Measurements from ENCODE around the gene RAX2.

RAX2 gene

GRCh38 chr19:3785451-3785937 lies 13.5 kb upstream of the RAX2 start:
- Histone ChIP-seq H3K36me3 (ENCODE audit: insufficient read depth, low read length) (no peaks in the 10 kb centered on the region), H3K27ac (ENCODE audit: low read depth, low read length) (no peak overlapping the region), H3K4me1 (ENCODE audit: control insufficient read depth, insufficient read depth, low read length, unreplicated experiment) (no peaks in the 10 kb centered on the region), H2AFZ (ENCODE audit: low read length, unreplicated experiment) (no peak overlapping the region), H3K79me2 (ENCODE audit: control insufficient read depth, insufficient read depth, low read length, unreplicated experiment) (no peaks in the 10 kb centered on the region), H3K27me3 (ENCODE audit: insufficient read depth, low read length) (peaks cover 29% of the 10 kb centered on the region), H3K4me3 (ENCODE audit: low read depth, low read length) (peak overlapping the region; percentile 37; the same call in 1 of the 2 replicates)

- Histone ChIP-seq H3K36me3 (ENCODE audit: insufficient read depth, low read length) (no peaks in the 10 kb centered on the region), H3K4me1 (ENCODE audit: control insufficient read depth, insufficient read depth, low read length, unreplicated experiment) (no peaks in the 10 kb centered on the region), H3K27ac (ENCODE audit: low read depth, low read length) (no peak overlapping the region), H3K79me2 (ENCODE audit: control insufficient read depth, insufficient read depth, low read length, unreplicated experiment) (no peaks in the 10 kb centered on the region), H2AFZ (ENCODE audit: low read length, unreplicated experiment) (no peak overlapping the region), H3K4me3 (ENCODE audit: low read depth, low read length) (peak overlapping the region; percentile 37; the same call in 1 of the 2 replicates), H3K27me3 (ENCODE audit: insufficient read depth, low read length) (peaks cover 25% of the 10 kb centered on the region)
These were observed 12.8 kb upstream of the RAX2 start for GRCh38 chr19:3784607-3785450.

- no peak overlapping the region for H2AFZ ChIP-seq (ENCODE audit: low read length, unreplicated experiment)
- H3K79me2 ChIP-seq (ENCODE audit: control insufficient read depth, insufficient read depth, low read length, unreplicated experiment), result no peaks in the 10 kb centered on the region
- no peak overlapping the region for H3K27ac ChIP-seq (ENCODE audit: low read depth, low read length)
- no peak overlapping the region for H3K4me3 ChIP-seq (ENCODE audit: low read depth, low read length)
- peaks cover 23% of the 10 kb centered on the region for H3K27me3 ChIP-seq (ENCODE audit: insufficient read depth, low read length)
- no peaks in the 10 kb centered on the region for H3K4me1 ChIP-seq (ENCODE audit: control insufficient read depth, insufficient read depth, low read length, unreplicated experiment)
- H3K36me3 ChIP-seq (ENCODE audit: insufficient read depth, low read length), result no peaks in the 10 kb centered on the region
These were observed 11.9 kb upstream of the RAX2 start for GRCh38 chr19:3783660-3784584.

DNA sequence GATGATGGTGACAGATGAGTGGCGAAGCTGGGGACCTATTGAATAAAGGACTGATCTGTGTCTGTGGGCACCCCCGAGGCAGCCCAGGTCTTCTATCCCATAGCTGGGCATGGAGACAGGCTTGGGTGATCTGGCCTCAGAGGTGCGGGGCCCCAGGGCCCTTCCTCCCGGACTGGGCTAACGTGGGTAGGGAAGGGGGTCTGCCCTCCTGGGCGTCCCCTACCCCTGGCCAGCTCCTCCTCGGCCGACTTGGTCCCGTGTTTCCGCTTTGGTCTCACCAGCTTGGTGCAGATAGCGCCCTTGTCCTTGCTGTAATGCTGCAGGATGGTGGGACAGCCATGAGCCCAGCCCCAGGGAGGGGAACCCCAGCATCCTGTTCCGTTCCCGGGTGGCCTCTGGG lies 10.9 kb upstream of the RAX2 start:
- no peak overlapping the region for H3K4me3 ChIP-seq (ENCODE audit: low read depth, low read length)
- no peaks in the 10 kb centered on the region for H3K79me2 ChIP-seq (ENCODE audit: control insufficient read depth, insufficient read depth, low read length, unreplicated experiment)
- no peaks in the 10 kb centered on the region for H3K4me1 ChIP-seq (ENCODE audit: control insufficient read depth, insufficient read depth, low read length, unreplicated experiment)
- no peak overlapping the region for H2AFZ ChIP-seq (ENCODE audit: low read length, unreplicated experiment)
- H3K36me3 ChIP-seq (ENCODE audit: insufficient read depth, low read length), result no peaks in the 10 kb centered on the region
- peaks cover 23% of the 10 kb centered on the region for H3K27me3 ChIP-seq (ENCODE audit: insufficient read depth, low read length)
- no peak overlapping the region for H3K27ac ChIP-seq (ENCODE audit: low read depth, low read length)

GRCh38 chr19:3782330-3782729 lies 10.3 kb upstream of the RAX2 start:
- H2AFZ ChIP-seq (ENCODE audit: low read length, unreplicated experiment), result no peak overlapping the region
- H3K79me2 ChIP-seq (ENCODE audit: control insufficient read depth, insufficient read depth, low read length, unreplicated experiment), result no peaks in the 10 kb centered on the region
- H3K27me3 ChIP-seq (ENCODE audit: insufficient read depth, low read length), result peaks cover 23% of the 10 kb centered on the region
- H3K36me3 ChIP-seq (ENCODE audit: insufficient read depth, low read length), result no peaks in the 10 kb centered on the region
- no peaks in the 10 kb centered on the region for H3K4me1 ChIP-seq (ENCODE audit: control insufficient read depth, insufficient read depth, low read length, unreplicated experiment)
- no peak overlapping the region for H3K27ac ChIP-seq (ENCODE audit: low read depth, low read length)
- no peak overlapping the region for H3K4me3 ChIP-seq (ENCODE audit: low read depth, low read length)

DNA sequence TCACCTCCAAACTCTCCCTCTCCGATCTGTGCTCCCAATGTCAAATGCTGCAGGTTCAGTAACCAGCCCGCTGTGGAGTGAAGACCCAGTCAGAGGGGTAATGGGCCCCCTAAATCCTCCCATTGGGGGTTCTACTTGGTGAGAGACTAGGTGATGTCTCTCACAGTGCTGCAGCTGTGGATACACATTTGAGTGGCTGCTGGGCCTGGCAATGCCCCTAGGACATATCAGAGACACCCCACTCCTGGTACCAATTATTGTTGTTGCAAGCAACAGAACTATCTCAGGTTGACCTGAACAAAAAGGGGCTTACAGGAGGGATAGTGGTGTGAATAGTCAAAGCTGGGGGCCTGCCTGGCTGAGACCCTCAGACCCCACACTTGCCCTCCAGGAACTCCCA lies 9.6 kb upstream of the RAX2 start:
- no peak overlapping the region for H3K27ac ChIP-seq (ENCODE audit: low read depth, low read length)
- no peak overlapping the region for H3K4me3 ChIP-seq (ENCODE audit: low read depth, low read length)
- no peaks in the 10 kb centered on the region for H3K4me1 ChIP-seq (ENCODE audit: control insufficient read depth, insufficient read depth, low read length, unreplicated experiment)
- no peak overlapping the region for H2AFZ ChIP-seq (ENCODE audit: low read length, unreplicated experiment)
- H3K79me2 ChIP-seq (ENCODE audit: control insufficient read depth, insufficient read depth, low read length, unreplicated experiment), result no peaks in the 10 kb centered on the region
- peaks cover 20% of the 10 kb centered on the region for H3K27me3 ChIP-seq (ENCODE audit: insufficient read depth, low read length)
- H3K36me3 ChIP-seq (ENCODE audit: insufficient read depth, low read length), result no peaks in the 10 kb centered on the region

- H3K4me3 ChIP-seq (ENCODE audit: low read depth, low read length), result no peak overlapping the region
- H3K79me2 ChIP-seq (ENCODE audit: control insufficient read depth, insufficient read depth, low read length, unreplicated experiment), result no peaks in the 10 kb centered on the region
- H3K27ac ChIP-seq (ENCODE audit: low read depth, low read length), result no peak overlapping the region
- no peaks in the 10 kb centered on the region for H3K36me3 ChIP-seq (ENCODE audit: insufficient read depth, low read length)
- H3K4me1 ChIP-seq (ENCODE audit: control insufficient read depth, insufficient read depth, low read length, unreplicated experiment), result no peaks in the 10 kb centered on the region
- H2AFZ ChIP-seq (ENCODE audit: low read length, unreplicated experiment), result no peak overlapping the region
- H3K27me3 ChIP-seq (ENCODE audit: insufficient read depth, low read length), result peaks cover 14% of the 10 kb centered on the region; the same call in 1 of the 2 replicates
These were observed 8.8 kb upstream of the RAX2 start for GRCh38 chr19:3780786-3781304.

DNA sequence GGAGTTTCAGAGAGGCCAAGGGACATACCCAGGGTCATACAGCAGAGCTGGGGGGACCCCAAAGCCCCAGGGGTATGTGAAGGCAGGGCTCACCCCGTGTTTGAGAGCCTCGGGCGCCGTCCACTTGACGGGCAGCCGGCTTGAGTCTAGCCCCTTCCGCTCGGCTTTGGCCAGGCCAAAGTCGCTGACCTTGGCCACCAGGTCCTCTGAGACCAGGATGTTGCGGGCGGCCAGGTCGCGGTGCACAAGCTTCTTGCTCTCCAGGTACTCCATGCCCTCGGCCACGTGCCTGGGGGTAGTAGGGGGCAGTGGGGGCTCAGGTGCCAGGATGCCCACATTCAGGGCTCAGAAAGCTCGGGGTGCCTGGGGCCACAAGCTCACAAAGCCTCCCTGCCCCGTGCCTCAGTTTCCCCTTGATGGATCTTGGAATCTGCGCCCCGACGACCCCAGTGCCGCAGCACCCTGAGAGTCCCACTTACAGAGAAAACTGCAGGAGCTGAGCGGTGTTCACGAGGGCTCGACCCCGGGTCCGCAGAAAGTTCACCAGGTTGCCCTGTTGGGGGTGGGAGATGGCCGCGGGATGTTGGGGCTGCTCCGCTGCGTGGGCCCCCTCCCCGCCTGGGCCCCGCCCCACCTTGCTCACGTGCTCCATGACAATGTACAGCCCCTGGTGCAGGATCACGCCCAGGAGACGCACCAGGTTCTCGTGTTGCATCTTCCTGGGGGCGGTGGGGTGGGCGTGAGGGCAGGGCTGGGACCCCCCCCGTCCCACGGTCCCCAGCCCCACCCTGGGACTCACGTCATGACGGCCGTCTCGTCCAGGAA lies 7.1 kb upstream of the RAX2 start:
- Histone ChIP-seq H3K79me2 (ENCODE audit: control insufficient read depth, insufficient read depth, low read length, unreplicated experiment) (no peaks in the 10 kb centered on the region), H3K36me3 (ENCODE audit: insufficient read depth, low read length) (no peaks in the 10 kb centered on the region), H2AFZ (ENCODE audit: low read length, unreplicated experiment) (no peak overlapping the region), H3K4me1 (ENCODE audit: control insufficient read depth, insufficient read depth, low read length, unreplicated experiment) (no peaks in the 10 kb centered on the region), H3K27ac (ENCODE audit: low read depth, low read length) (no peak overlapping the region), H3K4me3 (ENCODE audit: low read depth, low read length) (no peak overlapping the region), H3K27me3 (ENCODE audit: insufficient read depth, low read length) (peaks cover under 1% of the 10 kb centered on the region; the same call in 1 of the 2 replicates)

GRCh38 chr19:3778104-3778867 lies 6.3 kb upstream of the RAX2 start:
- no peaks in the 10 kb centered on the region for H3K79me2 ChIP-seq (ENCODE audit: control insufficient read depth, insufficient read depth, low read length, unreplicated experiment)
- no peaks in the 10 kb centered on the region for H3K4me1 ChIP-seq (ENCODE audit: control insufficient read depth, insufficient read depth, low read length, unreplicated experiment)
- H3K27ac ChIP-seq (ENCODE audit: low read depth, low read length), result no peak overlapping the region
- no peaks in the 10 kb centered on the region for H3K36me3 ChIP-seq (ENCODE audit: insufficient read depth, low read length)
- no peaks in the 10 kb centered on the region for H3K27me3 ChIP-seq (ENCODE audit: insufficient read depth, low read length)
- no peak overlapping the region for H3K4me3 ChIP-seq (ENCODE audit: low read depth, low read length)
- no peak overlapping the region for H2AFZ ChIP-seq (ENCODE audit: low read length, unreplicated experiment)

Measured in ACC112 (cell line).